AG04450 (cell line): ENCODE results near the gene SYT13. TPM values are rescaled to one million over a fixed set of nuclear protein-coding genes. Genes with fewer than 3 reads are reported as not detected.

Experiments used
- CTCF ChIA-PET: fragments of 300-600, 350-600 bp; formaldehyde crosslinking; extraction: SDS; loops from one replicate; lab custom pipeline; 2022; ENCODE audit warnings: antibody characterized with exemption, inconsistent platforms; lab: Charles Lee
- POLR2A ChIA-PET: fragments of 350-600 bp; formaldehyde crosslinking; extraction: SDS; loops from one replicate; lab custom pipeline; 2021; ENCODE audit warnings: antibody characterized with exemption, inconsistent platforms; lab: Yijun Ruan, JAX
- DNase-seq: peaks from one replicate; pipeline ENCODE4 v3.0.0-alpha.2; 2011; ENCODE audit warnings: low read depth, low spot score
- H3K27ac ChIP-seq: one replicate; pipeline ENCODE4 v1.5.1; 2012; ENCODE audit warnings: low read depth, low read length, control low read depth
- H3K27me3 ChIP-seq: one replicate; pipeline ENCODE4 v1.6.0; 2012; ENCODE audit warnings: low read length; ENCODE audit not compliant: control insufficient read depth, insufficient read depth
- H3K4me3 ChIP-seq: 2 replicates; pipeline ENCODE4 v1.5.1; 2011; ENCODE audit warnings: mild to moderate bottlenecking, low read depth, low read length, control low read depth
- H3K9me3 ChIP-seq: 2 replicates; pipeline ENCODE4 v1.5.1; 2012; ENCODE audit warnings: low read length; ENCODE audit not compliant: control insufficient read depth, insufficient read depth
- CTCF ChIP-seq: IDR thresholded peaks from 2 replicates; pipeline ENCODE4 v1.5.1; 2011; ENCODE audit warnings: low read depth, low read length, control low read depth, inconsistent platforms
- polyA plus RNA-seq: library from polyadenylated mRNA; depleted of rRNA; stranded (reverse); fragments of >200 nt; gene quantifications from 2 replicates; pipeline ENCODE4 v1.2.3, GENCODE V29; 2011

SYT13 gene
- polyA plus RNA-seq, 1 experiment: not detected

- H3K27me3 ChIP-seq: no peaks in the 10 kb centered on the region
- CTCF ChIA-PET: no interaction called here
- POLR2A ChIA-PET: no interaction called here
- no peak for DNase-seq
- H3K27ac ChIP-seq: no peak overlapping the region
- no peaks in the 10 kb centered on the region; the same call in 1 of the 2 replicates for H3K9me3 ChIP-seq
- H3K4me3 ChIP-seq: no peak overlapping the region
- no peak for TF ChIP-seq CTCF
Measured at GRCh38 chr11:45211732-45212131, 74.4 kb downstream of the SYT13 start.

- DNase-seq: no peak
- POLR2A ChIA-PET: no interaction called here
- H3K27me3 ChIP-seq: no peaks in the 10 kb centered on the region
- CTCF ChIA-PET: no interaction called here
- TF ChIP-seq CTCF: no peak
- no peak overlapping the region for H3K27ac ChIP-seq
- no peak overlapping the region for H3K4me3 ChIP-seq
- no peaks in the 10 kb centered on the region; the same call in 1 of the 2 replicates for H3K9me3 ChIP-seq
Measured at GRCh38 chr11:45210846-45211245, 75.3 kb downstream of the SYT13 start.

- TF ChIP-seq CTCF: no peak
- Histone ChIP-seq H3K27me3 (no peaks in the 10 kb centered on the region), H3K9me3 (no peaks in the 10 kb centered on the region; the same call in 1 of the 2 replicates), H3K27ac (no peak overlapping the region), H3K4me3 (no peak overlapping the region)
- ChIA-PET POLR2A (no interaction called here), CTCF (no interaction called here)
- DNase-seq: no peak
Measured at GRCh38 chr11:45209891-45210699, 76.0 kb downstream of the SYT13 start.

- CTCF ChIA-PET: interaction anchor here (0.8 kb wide), 1 partner anchor 162 kb away, joined by 3 read pairs; no protein-coding TSS in a partner anchor
- H3K4me3 ChIP-seq: no peak overlapping the region
- no peak for TF ChIP-seq CTCF
- H3K27ac ChIP-seq: no peak overlapping the region
- no peak for DNase-seq
- H3K27me3 ChIP-seq: peaks cover 2% of the 10 kb centered on the region
- H3K9me3 ChIP-seq: no peaks in the 10 kb centered on the region; the same call in 1 of the 2 replicates
- POLR2A ChIA-PET: no interaction called here
Measured at GRCh38 chr11:45209000-45209879, 76.9 kb downstream of the SYT13 start.
